Measurements from ENCODE around the gene GGA3. TPM values are rescaled to one million over a fixed set of nuclear protein-coding genes. Genes with fewer than 3 reads are reported as not detected.

Gene GGA3
- total RNA-seq, 1 experiment from 2014 or later: 58.3 TPM

- TF ChIP-seq TCF7L2 (IDR thresholded peaks at IDR 0.05; ENCODE audit: borderline replicate concordance, extremely low read depth, insufficient read depth, insufficient read length): no peak
- no peak for TF ChIP-seq MAX (IDR thresholded peaks at IDR 0.05)
- TF ChIP-seq ZFX (IDR thresholded peaks at IDR 0.05): no peak
- no peak for TF ChIP-seq YY1 (IDR thresholded peaks at IDR 0.05; ENCODE audit: extremely low read depth, insufficient replicate concordance, low read depth, low read length)
- no peak for TF ChIP-seq POLR2AphosphoS5 (IDR thresholded peaks at IDR 0.05; ENCODE audit: low read depth, low read length)
- no peak for TF ChIP-seq EGR1 (IDR thresholded peaks at IDR 0.05; ENCODE audit: low read depth)
- no peak for TF ChIP-seq EZH2 (IDR thresholded peaks at IDR 0.05)
These were observed 29.5 kb downstream of the GGA3 start (continued) for GRCh38 chr17:75231741-75232464.

DNA sequence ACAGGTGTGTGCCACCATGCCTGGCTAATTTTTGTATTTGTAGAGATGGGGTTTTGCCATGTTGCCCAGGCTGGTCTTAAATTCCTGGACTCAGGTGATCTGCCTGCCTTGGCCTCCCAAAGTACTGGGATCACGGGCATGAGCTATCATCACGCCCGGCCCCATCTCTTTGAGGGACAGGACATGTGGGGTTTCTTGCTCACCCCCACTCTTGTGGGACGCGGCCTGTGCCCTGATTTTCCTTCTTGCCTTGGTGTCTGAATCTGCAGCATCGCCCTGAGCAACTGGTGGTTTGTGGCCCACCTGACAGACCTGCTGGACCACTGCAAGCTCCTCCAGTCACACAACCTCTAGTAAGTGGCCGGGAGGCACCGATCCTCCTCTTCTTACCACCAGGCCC is 30.3 kb downstream of the GGA3 start:
- DNase-seq (ENCODE audit: low read depth, low spot score): no peak
- Histone ChIP-seq H3K9me3 (ENCODE audit: control insufficient read depth in 1 of 2, insufficient read depth in 1 of 2, low read depth in 1 of 2, low read length in 2 of 2) (no peaks in the 10 kb centered on the region), H3K4me2 (ENCODE audit: low read length) (no peak overlapping the region), H3K4me1 (ENCODE audit: control insufficient read depth in 1 of 2, insufficient read depth in 2 of 2, low read length in 2 of 2) (no peaks in the 10 kb centered on the region), H3K9me2 (ENCODE audit: insufficient read depth) (no peaks in the 10 kb centered on the region), H3K27ac (ENCODE audit: low read depth, low read length) (no peak overlapping the region), H2AFZ (ENCODE audit: low read depth, low read length, poor library complexity, severe bottlenecking) (no peak overlapping the region), H3K36me3 (ENCODE audit: control insufficient read depth in 1 of 2, insufficient read depth in 2 of 2, low read length in 2 of 2) (peaks cover 58 to 92% of the 10 kb centered on the region in 2 experiments), H3K9ac (ENCODE audit: low read length) (no peak overlapping the region), H3K27me3 (ENCODE audit: insufficient read depth, low read length) (no peaks in the 10 kb centered on the region), H4K20me1 (ENCODE audit: insufficient read depth) (no peaks in the 10 kb centered on the region), H3K79me2 (ENCODE audit: insufficient read depth, low read length) (no peaks in the 10 kb centered on the region; the same call in 1 of the 2 replicates), H3K4me3 (replicated peaks in 1 of 2; ENCODE audit: low read depth in 1 of 2, low read length in 2 of 2) (no peak overlapping the region)
- no peak for ATAC-seq
- intact Hi-C loops (cut with micrococcal nuclease): no loop called here
- TF ChIP-seq EZH2phosphoT487 (IDR thresholded peaks at IDR 0.05; ENCODE audit: borderline replicate concordance) (no peak), YY1 (IDR thresholded peaks at IDR 0.05; ENCODE audit: extremely low read depth, insufficient replicate concordance, low read depth, low read length) (no peak), SRF (IDR thresholded peaks at IDR 0.05; ENCODE audit: low read depth) (no peak), FOSL1 (IDR thresholded peaks at IDR 0.05; ENCODE audit: low read depth) (no peak), SP1 (IDR thresholded peaks at IDR 0.05; ENCODE audit: low read depth) (no peak), TCF7L2 (IDR thresholded peaks at IDR 0.05; ENCODE audit: borderline replicate concordance, extremely low read depth, insufficient read depth, insufficient read length) (no peak), CEBPB (IDR thresholded peaks at IDR 0.05; ENCODE audit: low read depth) (no peak), RAD21 (IDR thresholded peaks at IDR 0.05; ENCODE audit: low read depth) (no peak), ZBTB33 (IDR thresholded peaks at IDR 0.05; ENCODE audit: extremely low read depth, insufficient replicate concordance, low read length) (no peak), CBX3 (IDR thresholded peaks at IDR 0.05; ENCODE audit: low read depth) (no peak), POLR2A (IDR thresholded peaks at IDR 0.05; ENCODE audit: borderline replicate concordance, extremely low read depth, insufficient read depth, insufficient read length) (no peak), EGR1 (IDR thresholded peaks at IDR 0.05; ENCODE audit: low read depth) (no peak), SIN3A (IDR thresholded peaks at IDR 0.05; ENCODE audit: low read depth) (no peak), POLR2AphosphoS5 (IDR thresholded peaks at IDR 0.05; ENCODE audit: low read depth, low read length) (no peak), ATF3 (IDR thresholded peaks at IDR 0.05) (no peak), JUND (IDR thresholded peaks at IDR 0.05) (no peak), ELF1 (IDR thresholded peaks at IDR 0.05; ENCODE audit: borderline replicate concordance, low read depth) (no peak)
- ChIA-PET CTCF (interaction anchor here (1.3 kb wide), 1 partner anchor 40 kb away, joined by 4 read pairs; the partner anchor contains the start of gene MIF4GD), RAD21 (ENCODE audit: low non-redundant PET in 1 of 2, low total read pairs in 2 of 2, uncharacterized antibody in 2 of 2, unreplicated experiment in 2 of 2) (interaction anchor here in 1 of 2 experiments (0.6 to 1.2 kb wide), 2 partner anchors 28 to 117 kb away, joined by 4 to 5 read pairs; no protein-coding TSS in a partner anchor), POLR2A (no interaction called here)
- BruUV-seq (replicated peaks): no TSS peak
